ENCODE data around the gene RMC1. TPM values are rescaled to one million over a fixed set of nuclear protein-coding genes. Genes with fewer than 3 reads are reported as not detected.

The RMC1 gene
- total RNA-seq, 2 experiments from 2014 or later = 32.8 to 36.2 TPM

GRCh38 chr18:23512641-23513040 lies 9.3 kb downstream of the RMC1 start:
- Histone ChIP-seq H3K79me2 (ENCODE audit: insufficient read depth, low read depth, low read length) (no peaks in the 10 kb centered on the region), H3K36me3 (ENCODE audit: insufficient read depth, low read length) (peaks cover 90% of the 10 kb centered on the region), H4K20me1 (ENCODE audit: insufficient read depth, low read length) (no peaks in the 10 kb centered on the region), H3K9me3 (ENCODE audit: low read length) (no peaks in the 10 kb centered on the region), H3K4me1 (ENCODE audit: insufficient read depth, low read length, poor library complexity, severe bottlenecking) (no peaks in the 10 kb centered on the region), H3K9me2 (ENCODE audit: insufficient read depth, low read length) (no peaks in the 10 kb centered on the region), H3K4me2 (ENCODE audit: low read length) (no peak overlapping the region), H3K4me3 (ENCODE audit: low read depth, low read length, poor library complexity, severe bottlenecking) (no peak overlapping the region), H2AFZ (ENCODE audit: low read length) (no peak overlapping the region), H3K27ac (ENCODE audit: low read depth, low read length, poor library complexity, severe bottlenecking) (no peak overlapping the region)
- ChIA-PET POLR2A (no interaction called here), CTCF (ENCODE audit: unreplicated experiment) (no interaction called here)
- no TSS peak for BruUV-seq (replicated peaks)
- no peak for DNase-seq (ENCODE audit: low spot score)
- TF ChIP-seq EZH2phosphoT487 (IDR thresholded peaks at IDR 0.05; ENCODE audit: borderline replicate concordance, low read depth, low read length) (no peak), CTCF (conservative IDR thresholded peaks at IDR 0.05; ENCODE audit: low read length) (no peak)
- intact Hi-C loops (cut with micrococcal nuclease; ENCODE audit: unreplicated experiment) = loop anchor here (10.0 kb wide), 1 partner anchor 402 kb away; no protein-coding TSS in a partner anchor

GRCh38 chr18:23515911-23516546 lies 12.7 kb downstream of the RMC1 start:
- no peak overlapping the region for H3K4me2 ChIP-seq (ENCODE audit: low read length)
- H3K9me3 ChIP-seq (ENCODE audit: low read length) = no peaks in the 10 kb centered on the region
- intact Hi-C loops (cut with micrococcal nuclease; ENCODE audit: unreplicated experiment) = loop anchor here (1.0 to 10.0 kb wide), 3 partner anchors 71 to 399 kb away; no protein-coding TSS in a partner anchor
- H3K9me2 ChIP-seq (ENCODE audit: insufficient read depth, low read length) = no peaks in the 10 kb centered on the region
- CTCF ChIA-PET (ENCODE audit: unreplicated experiment) = interaction anchor here (0.6 to 0.9 kb wide), 2 partner anchors 30 to 66 kb away, joined by 3 read pairs; no protein-coding TSS in a partner anchor
- no peak overlapping the region for H3K27ac ChIP-seq (ENCODE audit: low read depth, low read length, poor library complexity, severe bottlenecking)
- DNase-seq (ENCODE audit: low spot score) = peak; percentile 81
- POLR2A ChIA-PET = interaction anchor here (0.7 kb wide), 2 partner anchors 35 to 179 kb away, joined by 3 read pairs; no protein-coding TSS in a partner anchor
- TF ChIP-seq CTCF (conservative IDR thresholded peaks at IDR 0.05; ENCODE audit: low read length) = peak; percentile 97
- no peak for TF ChIP-seq EZH2phosphoT487 (IDR thresholded peaks at IDR 0.05; ENCODE audit: borderline replicate concordance, low read depth, low read length)
- no peaks in the 10 kb centered on the region for H4K20me1 ChIP-seq (ENCODE audit: insufficient read depth, low read length)
- H3K4me1 ChIP-seq (ENCODE audit: insufficient read depth, low read length, poor library complexity, severe bottlenecking) = no peaks in the 10 kb centered on the region
- BruUV-seq (replicated peaks) = no TSS peak
- H2AFZ ChIP-seq (ENCODE audit: low read length) = no peak overlapping the region
- peaks cover 96% of the 10 kb centered on the region for H3K36me3 ChIP-seq (ENCODE audit: insufficient read depth, low read length)
- no peaks in the 10 kb centered on the region for H3K79me2 ChIP-seq (ENCODE audit: insufficient read depth, low read depth, low read length)
- no peak overlapping the region for H3K4me3 ChIP-seq (ENCODE audit: low read depth, low read length, poor library complexity, severe bottlenecking)

GRCh38 chr18:23519734-23520133 lies 16.4 kb downstream of the RMC1 start:
- intact Hi-C loops (cut with micrococcal nuclease; ENCODE audit: unreplicated experiment) = loop anchor here (5.0 to 10.0 kb wide), 2 partner anchors 293 to 395 kb away; no protein-coding TSS in a partner anchor
- H3K36me3 ChIP-seq (ENCODE audit: insufficient read depth, low read length) = peaks cover 99% of the 10 kb centered on the region

More at GRCh38 chr18:23519734-23520133, 16.4 kb downstream of the RMC1 start:
- TF ChIP-seq CTCF (conservative IDR thresholded peaks at IDR 0.05; ENCODE audit: low read length) (no peak), EZH2phosphoT487 (IDR thresholded peaks at IDR 0.05; ENCODE audit: borderline replicate concordance, low read depth, low read length) (no peak)
- no peak overlapping the region for H3K4me2 ChIP-seq (ENCODE audit: low read length)
- no peak for DNase-seq (ENCODE audit: low spot score)
- H3K4me1 ChIP-seq (ENCODE audit: insufficient read depth, low read length, poor library complexity, severe bottlenecking) = no peaks in the 10 kb centered on the region
- H3K27ac ChIP-seq (ENCODE audit: low read depth, low read length, poor library complexity, severe bottlenecking) = no peak overlapping the region
- ChIA-PET POLR2A (no interaction called here), CTCF (ENCODE audit: unreplicated experiment) (no interaction called here)
- H3K9me2 ChIP-seq (ENCODE audit: insufficient read depth, low read length) = no peaks in the 10 kb centered on the region
- no peaks in the 10 kb centered on the region for H4K20me1 ChIP-seq (ENCODE audit: insufficient read depth, low read length)
- H3K4me3 ChIP-seq (ENCODE audit: low read depth, low read length, poor library complexity, severe bottlenecking) = no peak overlapping the region
- no peak overlapping the region for H2AFZ ChIP-seq (ENCODE audit: low read length)
- no peaks in the 10 kb centered on the region for H3K79me2 ChIP-seq (ENCODE audit: insufficient read depth, low read depth, low read length)
- no TSS peak for BruUV-seq (replicated peaks)
- no peaks in the 10 kb centered on the region for H3K9me3 ChIP-seq (ENCODE audit: low read length)
